GM23248 (cell line): ENCODE results near the gene FLT4. TPM values are rescaled to one million over a fixed set of nuclear protein-coding genes. Genes with fewer than 3 reads are reported as not detected.

Source experiments
- DNase-seq: peaks from one replicate; pipeline ENCODE4 v3.0.0-alpha.2; 2015
- H2AFZ ChIP-seq: fragments of 200-600 bp; sonication (generic); 2 replicates; pipeline ENCODE4 v1.6.1; 2016; ENCODE audit warnings: antibody characterized with exemption
- H3F3A ChIP-seq: fragments of 200-600 bp; sonication (generic); 2 replicates; pipeline ENCODE4 v1.6.1; 2016; ENCODE audit warnings: mild to moderate bottlenecking, antibody characterized with exemption, mixed run types; ENCODE audit not compliant: insufficient read depth
- H3K27ac ChIP-seq: fragments of 200-600 bp; sonication (generic); 2 replicates; pipeline ENCODE4 v1.5.1; 2016; ENCODE audit warnings: mild to moderate bottlenecking
- H3K27me3 ChIP-seq: fragments of 200-600 bp; sonication (generic); replicated peaks from 2 replicates; pipeline ENCODE4 v1.6.1; 2016; ENCODE audit warnings: mild to moderate bottlenecking; ENCODE audit not compliant: insufficient read depth
- H3K36me3 ChIP-seq: fragments of 200-600 bp; sonication (generic); 2 replicates; pipeline ENCODE4 v1.6.1; 2016; ENCODE audit warnings: low read depth, mild to moderate bottlenecking
- H3K4me1 ChIP-seq: fragments of 200-600 bp; sonication (generic); 2 replicates; pipeline ENCODE4 v1.6.1; 2016; ENCODE audit warnings: mild to moderate bottlenecking; ENCODE audit not compliant: insufficient read depth
- H3K4me2 ChIP-seq: fragments of 200-600 bp; sonication (generic); one replicate; pipeline ENCODE4 v1.6.1; 2016; ENCODE audit warnings: mild to moderate bottlenecking; ENCODE audit not compliant: unreplicated experiment
- H3K4me3 ChIP-seq: fragments of 200-600 bp; sonication (generic); 2 replicates; pipeline ENCODE4 v1.5.1; 2016; ENCODE audit warnings: mild to moderate bottlenecking
- H3K79me2 ChIP-seq: fragments of 200-600 bp; sonication (generic); 2 replicates; pipeline ENCODE4 v1.6.1; 2016; ENCODE audit warnings: mild to moderate bottlenecking; ENCODE audit not compliant: insufficient read depth
- H3K9ac ChIP-seq: fragments of 200-600 bp; sonication (generic); 2 replicates; pipeline ENCODE4 v1.6.1; 2016; ENCODE audit warnings: mild to moderate bottlenecking
- H3K9me2 ChIP-seq: fragments of 200-600 bp; sonication (generic); 2 replicates; pipeline ENCODE4 v1.6.1; 2016; ENCODE audit warnings: mixed run types, mild to moderate bottlenecking, moderate library complexity; ENCODE audit not compliant: insufficient read depth
- H3K9me3 ChIP-seq: fragments of 200-600 bp; sonication (generic); one replicate; pipeline ENCODE4 v1.6.1; 2017; ENCODE audit warnings: low read depth
- H4K20me1 ChIP-seq: fragments of 200-600 bp; sonication (generic); 2 replicates; pipeline ENCODE4 v1.6.0; 2016; ENCODE audit not compliant: insufficient read depth
- EZH2 ChIP-seq: fragments of 200-600 bp; sonication (generic); IDR thresholded peaks from 2 replicates; pipeline ENCODE4 v1.6.1; 2018; ENCODE audit warnings: antibody characterized with exemption, mild to moderate bottlenecking; ENCODE audit not compliant: insufficient read depth, poor library complexity, severe bottlenecking
- EZH2phosphoT487 ChIP-seq: fragments of 200-600 bp; sonication (generic); IDR thresholded peaks from 2 replicates; pipeline ENCODE4 v1.6.1; 2018; ENCODE audit warnings: antibody characterized with exemption, moderate library complexity, mild to moderate bottlenecking, low read depth; ENCODE audit not compliant: insufficient read depth
- WGBS, 2 experiments: methylation state at CpG; one replicate each; pipeline ENCODE4 v1.1.6; 2015 to 2017; ENCODE audit warnings: low lambda C conversion rate in 2 of 2, low coverage in 1 of 2; ENCODE audit errors: missing lambda C conversion rate in 2 of 2; 5-methylcytosine and 5-hydroxymethylcytosine counted together
- in situ Hi-C: fragments of 300-500 bp; cut with MboI; formaldehyde crosslinking; loops from 2 replicates; pipeline ENCODE4 v1.15.0; 2020
- polyA plus RNA-seq: library from polyadenylated mRNA; unstranded; fragments of >200 nt; fragmentation: Nextera tagmentation; extraction: Ambion mirVana; gene quantifications from 2 replicates; pipeline ENCODE4 v1.2.1, GENCODE V29; 2016
- total RNA-seq: library from RNA; depleted of rRNA; stranded (reverse); fragments of >200 nt; shearing (Covaris generic); gene quantifications from 2 replicates; pipeline ENCODE4 v1.2.3, GENCODE V29; 2014

Gene FLT4
- total and polyA plus RNA-seq, 2 experiments from 2014 or later: not detected

DNA sequence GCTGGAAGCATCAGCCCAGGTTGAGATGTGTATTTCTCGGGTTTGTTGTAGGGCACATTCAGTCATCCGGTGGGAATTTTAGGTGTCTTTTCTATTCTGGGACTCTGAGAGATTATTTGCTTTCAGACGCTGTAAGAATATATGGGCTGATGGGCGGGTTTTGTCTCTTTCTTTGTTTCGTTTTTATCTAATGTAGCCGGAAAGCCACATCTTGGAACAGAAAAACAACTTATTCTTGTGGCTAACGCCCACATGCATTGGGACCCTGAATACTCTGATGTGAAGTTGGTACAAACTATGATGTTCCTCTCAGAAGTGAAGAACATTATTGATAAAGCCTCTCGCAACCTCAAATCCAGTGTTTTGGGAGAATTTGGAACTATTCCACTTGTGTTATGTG lies 80.5 kb downstream of the FLT4 start:
- Histone ChIP-seq H3K27ac (no peak overlapping the region), H3F3A (no peaks in the 10 kb centered on the region), H4K20me1 (no peaks in the 10 kb centered on the region), H3K9ac (no peak overlapping the region), H2AFZ (no peak overlapping the region), H3K4me2 (no peak overlapping the region), H3K4me1 (no peaks in the 10 kb centered on the region), H3K79me2 (peaks cover 13% of the 10 kb centered on the region), H3K4me3 (no peak overlapping the region), H3K9me3 (no peaks in the 10 kb centered on the region), H3K36me3 (peaks cover 45% of the 10 kb centered on the region), H3K9me2 (no peaks in the 10 kb centered on the region), H3K27me3 (no peaks in the 10 kb centered on the region)
- TF ChIP-seq EZH2phosphoT487 (no peak), EZH2 (no peak)
- in situ Hi-C loops: no loop called here
- DNase-seq: no peak
- 82% methylated on average over 8 of the region's 8 CpGs for WGBS, 2 experiments

DNA sequence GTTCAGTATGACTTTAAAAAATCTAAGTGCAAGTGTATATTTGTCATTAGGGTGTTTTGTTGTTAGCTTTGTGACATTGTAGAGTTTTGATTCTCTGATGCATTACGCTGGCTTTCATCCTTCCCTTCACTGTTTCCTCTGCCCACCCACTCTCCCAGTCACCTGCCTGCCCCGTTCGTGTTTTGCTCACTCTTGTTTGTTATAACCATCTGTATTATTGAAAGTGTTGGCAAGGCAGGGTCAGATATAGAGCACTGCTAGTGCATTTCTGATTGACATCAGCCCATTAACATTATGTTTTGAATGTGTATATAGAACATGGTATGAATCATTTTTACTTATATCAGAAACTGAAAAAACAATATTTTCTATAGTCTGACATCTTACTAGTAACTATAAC lies 85.4 kb downstream of the FLT4 start:
- no peak overlapping the region for H3K4me2 ChIP-seq
- H3K79me2 ChIP-seq: peaks cover 60% of the 10 kb centered on the region
- H3K27ac ChIP-seq: no peak overlapping the region
- H2AFZ ChIP-seq: no peak overlapping the region
- H3K27me3 ChIP-seq: no peaks in the 10 kb centered on the region
- TF ChIP-seq EZH2phosphoT487 (no peak), EZH2 (no peak)
- no peaks in the 10 kb centered on the region for H3F3A ChIP-seq
- peaks cover 31% of the 10 kb centered on the region for H3K36me3 ChIP-seq
- DNase-seq: no peak
- H3K4me1 ChIP-seq: no peaks in the 10 kb centered on the region
- no peaks in the 10 kb centered on the region for H3K9me3 ChIP-seq
- no peaks in the 10 kb centered on the region for H4K20me1 ChIP-seq
- 60 to 78% methylated on average over 3 of the region's 3 CpGs for WGBS, 2 experiments
- no peak overlapping the region for H3K9ac ChIP-seq
- no peak overlapping the region for H3K4me3 ChIP-seq
- in situ Hi-C loops: no loop called here
- H3K9me2 ChIP-seq: no peaks in the 10 kb centered on the region

- TF ChIP-seq EZH2phosphoT487: no peak
- no peak for TF ChIP-seq EZH2
- Histone ChIP-seq H4K20me1 (no peaks in the 10 kb centered on the region), H3K36me3 (peaks cover 13% of the 10 kb centered on the region), H3K4me1 (peaks cover 6% of the 10 kb centered on the region; the same call in 1 of the 2 replicates), H3K9me3 (no peaks in the 10 kb centered on the region), H3F3A (peaks cover 12% of the 10 kb centered on the region; the same call in 1 of the 2 replicates), H3K27ac (no peak overlapping the region), H3K79me2 (peaks cover 82% of the 10 kb centered on the region), H3K27me3 (no peaks in the 10 kb centered on the region), H3K9ac (no peak overlapping the region), H3K4me2 (no peak overlapping the region), H3K4me3 (no peak overlapping the region), H3K9me2 (no peaks in the 10 kb centered on the region), H2AFZ (no peak overlapping the region)
- WGBS, 2 experiments: 97 to 98% methylated on average over 11 of the region's 11 CpGs
- DNase-seq: no peak
- in situ Hi-C loops: no loop called here
These were observed 91.2 kb downstream of the FLT4 start for GRCh38 chr5:180558232-180558631.

DNA sequence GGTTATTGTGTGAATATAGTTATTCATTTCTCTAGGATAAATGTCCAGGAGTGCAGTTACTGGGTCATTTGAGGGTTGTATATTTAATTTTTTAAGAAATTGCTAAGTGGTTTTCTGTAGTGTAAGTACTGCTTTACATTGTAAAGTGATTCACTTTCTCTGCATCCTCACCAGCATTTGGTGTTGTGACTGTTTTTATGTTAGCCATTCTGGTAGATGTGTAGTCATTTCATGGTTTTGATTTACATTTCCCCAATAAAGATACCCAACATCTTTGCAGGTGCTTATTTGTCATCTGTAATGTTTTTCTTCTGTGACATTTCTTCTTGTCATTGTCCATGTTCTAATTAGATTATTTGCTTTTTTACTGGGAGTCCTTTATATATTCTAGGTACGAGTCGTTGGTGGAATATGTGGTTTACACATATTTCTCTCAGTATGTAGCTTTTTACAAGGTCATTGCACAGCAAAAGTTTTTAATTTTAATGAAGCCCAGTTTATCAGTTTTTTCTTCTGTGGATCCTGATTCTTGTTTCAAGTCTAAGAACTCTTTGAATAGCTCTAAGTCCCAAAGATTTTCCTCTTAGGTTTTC lies 92.1 kb downstream of the FLT4 start:
- H3K27ac ChIP-seq: no peak overlapping the region
- in situ Hi-C loops: no loop called here
- H3K9me2 ChIP-seq: no peaks in the 10 kb centered on the region
- H3K27me3 ChIP-seq: no peaks in the 10 kb centered on the region
- no peak overlapping the region for H3K4me2 ChIP-seq
- peaks cover 9% of the 10 kb centered on the region for H3K36me3 ChIP-seq
- H3F3A ChIP-seq: peaks cover 12% of the 10 kb centered on the region; the same call in 1 of the 2 replicates
- no peaks in the 10 kb centered on the region for H3K9me3 ChIP-seq
- H2AFZ ChIP-seq: no peak overlapping the region
- peaks cover 82% of the 10 kb centered on the region for H3K79me2 ChIP-seq
- no peak overlapping the region for H3K4me3 ChIP-seq
- no peak for TF ChIP-seq EZH2phosphoT487
- TF ChIP-seq EZH2: no peak
- H3K9ac ChIP-seq: no peak overlapping the region
- H3K4me1 ChIP-seq: peaks cover 6% of the 10 kb centered on the region; the same call in 1 of the 2 replicates
- WGBS, 2 experiments: 96% methylated on average over 2 of the region's 2 CpGs
- DNase-seq: peak; percentile 19
- 0 out of 2 replicates have a peak, but pooled peaks cover 6% of the 10 kb centered on the region for H4K20me1 ChIP-seq
